Fibroblast of peridontal ligament (primary cell): ENCODE results near the gene CHD3.
"Not testable (repeated sequence)": the region's sequence is repeated elsewhere in the genome, so short reads cannot be mapped to it uniquely, and the experiment has no call there.

Experiments
- DNase-seq: peaks from one replicate; pipeline ENCODE4 v3.0.0-alpha.2; 2010; ENCODE audit errors: extremely low read depth

Gene CHD3

DNA sequence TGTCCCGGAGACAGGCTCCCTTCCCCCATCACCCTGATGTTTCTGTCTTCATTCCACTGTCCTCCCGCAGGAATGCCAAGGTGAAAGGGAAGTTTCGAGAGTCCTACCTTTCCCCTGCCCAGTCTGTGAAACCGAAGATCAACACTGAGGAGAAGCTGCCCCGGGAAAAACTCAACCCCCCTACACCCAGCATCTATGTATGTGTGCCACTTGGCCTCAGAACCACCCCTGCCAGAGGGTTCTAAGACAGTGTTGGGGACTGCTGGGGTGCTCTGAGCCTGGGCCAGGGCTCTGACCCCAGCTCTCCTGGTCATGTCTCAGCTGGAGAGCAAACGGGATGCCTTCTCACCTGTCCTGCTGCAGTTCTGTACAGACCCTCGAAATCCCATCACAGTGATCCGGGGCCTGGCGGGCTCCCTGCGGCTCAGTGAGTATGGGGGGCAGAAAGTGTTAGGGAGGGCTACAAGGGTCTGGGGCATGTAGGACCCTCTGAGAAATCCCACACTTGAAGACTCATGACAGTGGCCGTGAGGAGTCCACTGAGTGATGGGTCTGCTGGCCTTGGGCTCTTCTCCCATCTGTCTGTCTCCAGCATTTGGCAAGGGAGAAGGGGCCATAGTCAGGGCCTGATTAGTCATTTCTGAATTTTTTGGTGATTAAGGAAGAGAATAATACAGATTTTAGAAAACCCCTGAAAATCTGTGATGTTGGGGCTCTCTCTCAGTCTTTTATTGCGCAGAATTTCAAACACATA lies 38.7 kb upstream of the CHD3 start:
- no peak for DNase-seq

- DNase-seq = no peak
Observed at GRCh38 chr17:7850701-7851437, 37.7 kb upstream of the CHD3 start.

DNA sequence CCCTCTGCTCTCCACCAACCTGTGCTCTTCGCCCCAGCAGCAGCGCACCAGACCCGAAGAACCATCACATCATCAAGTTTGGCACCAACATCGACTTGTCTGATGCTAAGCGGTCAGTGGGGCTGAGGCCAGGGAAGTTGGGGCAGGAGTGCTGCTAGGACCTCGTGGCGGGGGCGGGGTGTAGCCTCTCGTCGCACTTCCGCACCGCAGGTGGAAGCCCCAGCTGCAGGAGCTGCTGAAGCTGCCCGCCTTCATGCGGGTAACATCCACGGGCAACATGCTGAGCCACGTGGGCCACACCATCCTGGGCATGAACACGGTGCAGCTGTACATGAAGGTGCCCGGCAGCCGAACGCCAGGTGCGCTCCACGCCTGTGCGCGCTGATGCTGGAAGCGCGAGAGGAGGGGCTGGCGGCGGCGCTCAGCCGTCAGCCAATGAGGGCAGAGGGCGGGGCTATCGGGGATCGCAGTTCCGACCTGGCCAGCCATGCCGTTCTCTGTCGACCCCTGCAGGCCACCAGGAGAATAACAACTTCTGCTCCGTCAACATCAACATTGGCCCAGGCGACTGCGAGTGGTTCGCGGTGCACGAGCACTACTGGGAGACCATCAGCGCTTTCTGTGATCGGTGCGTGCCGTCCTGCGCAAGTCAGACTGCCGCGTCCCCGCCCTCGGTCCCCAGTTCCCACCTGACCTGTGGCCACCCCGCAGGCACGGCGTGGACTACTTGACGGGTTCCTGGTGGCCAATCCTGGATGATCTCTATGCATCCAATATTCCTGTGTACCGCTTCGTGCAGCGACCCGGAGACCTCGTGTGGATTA lies 36.9 kb upstream of the CHD3 start:
- DNase-seq = peak; percentile 77

DNA sequence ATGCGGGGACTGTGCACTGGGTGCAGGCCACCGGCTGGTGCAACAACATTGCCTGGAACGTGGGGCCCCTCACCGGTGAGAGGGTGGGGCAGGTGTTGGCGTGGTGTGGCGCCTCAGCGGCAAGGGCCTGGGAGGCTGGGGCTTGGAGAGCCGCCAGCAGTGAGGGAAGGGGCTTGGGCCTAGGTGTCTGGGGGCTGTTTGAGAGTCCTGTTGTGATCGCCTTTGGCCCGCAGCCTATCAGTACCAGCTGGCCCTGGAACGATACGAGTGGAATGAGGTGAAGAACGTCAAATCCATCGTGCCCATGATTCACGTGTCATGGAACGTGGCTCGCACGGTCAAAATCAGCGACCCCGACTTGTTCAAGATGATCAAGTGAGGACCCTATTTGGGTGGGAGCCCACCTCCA lies 36.3 kb upstream of the CHD3 start:
- no peak for DNase-seq

GRCh38 chr17:7852919-7853690 lies 35.5 kb upstream of the CHD3 start:
- no peak for DNase-seq

- no peak for DNase-seq
Observed at GRCh38 chr17:7853691-7854038, 34.9 kb upstream of the CHD3 start.

- DNase-seq = no peak
Observed at GRCh38 chr17:7854078-7854777, 34.4 kb upstream of the CHD3 start.

GRCh38 chr17:7854851-7855659 lies 33.5 kb upstream of the CHD3 start, which contains the start of gene TMEM88:
TSS of gene TMEM88 (plus strand) at chr17:7855066. CDS start at chr17:7855075, 9 bp downstream.
- no peak for DNase-seq

- DNase-seq = no peak
Observed at GRCh38 chr17:7855660-7856010, 33.0 kb upstream of the CHD3 start.

DNA sequence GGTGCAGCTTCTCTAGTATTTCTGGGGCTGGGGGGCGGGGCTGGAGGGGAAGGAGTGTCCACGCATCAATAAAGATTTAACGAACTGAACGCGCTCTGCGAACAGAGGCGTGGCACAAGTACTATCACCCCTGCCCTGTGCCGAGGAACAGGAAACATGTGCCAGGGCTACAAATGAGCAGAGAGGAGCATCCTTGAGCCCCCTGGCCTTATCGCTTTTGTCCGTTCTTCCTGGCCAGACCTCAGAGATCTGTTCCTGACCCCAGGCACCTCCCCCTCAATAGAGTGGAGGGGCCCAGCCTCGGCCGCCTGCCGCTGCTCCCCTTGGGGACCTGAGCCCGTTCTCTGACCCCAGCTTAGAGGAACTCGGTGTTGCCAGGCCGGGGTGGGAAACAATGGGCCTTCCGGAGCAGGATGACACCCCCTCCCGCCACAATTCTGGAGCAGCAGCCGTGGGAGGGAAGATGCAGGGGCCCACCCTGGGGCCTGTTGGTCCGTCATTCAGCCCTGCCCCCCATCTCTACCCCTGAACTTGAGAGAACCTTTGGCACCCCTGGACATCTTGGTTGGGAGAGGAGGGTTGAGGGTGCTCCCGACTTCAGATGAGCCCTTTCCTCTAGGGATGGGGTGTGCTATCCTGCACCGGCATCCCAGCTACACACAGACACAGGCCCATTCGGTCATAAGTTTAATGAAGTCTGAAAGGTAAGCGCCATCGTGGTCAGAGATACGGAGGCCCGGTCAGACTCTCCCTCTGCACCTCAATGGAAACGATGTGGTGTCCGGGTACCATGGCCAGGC lies 32.4 kb upstream of the CHD3 start:
- DNase-seq = no peak

- DNase-seq = peak; percentile 100
Observed at GRCh38 chr17:7856811-7857712, 31.5 kb upstream of the CHD3 start, which contains the start of gene NAA38. TSS of gene NAA38 (minus strand) at chr17:7857559. CDS start at chr17:7857463, 96 bp downstream.

DNA sequence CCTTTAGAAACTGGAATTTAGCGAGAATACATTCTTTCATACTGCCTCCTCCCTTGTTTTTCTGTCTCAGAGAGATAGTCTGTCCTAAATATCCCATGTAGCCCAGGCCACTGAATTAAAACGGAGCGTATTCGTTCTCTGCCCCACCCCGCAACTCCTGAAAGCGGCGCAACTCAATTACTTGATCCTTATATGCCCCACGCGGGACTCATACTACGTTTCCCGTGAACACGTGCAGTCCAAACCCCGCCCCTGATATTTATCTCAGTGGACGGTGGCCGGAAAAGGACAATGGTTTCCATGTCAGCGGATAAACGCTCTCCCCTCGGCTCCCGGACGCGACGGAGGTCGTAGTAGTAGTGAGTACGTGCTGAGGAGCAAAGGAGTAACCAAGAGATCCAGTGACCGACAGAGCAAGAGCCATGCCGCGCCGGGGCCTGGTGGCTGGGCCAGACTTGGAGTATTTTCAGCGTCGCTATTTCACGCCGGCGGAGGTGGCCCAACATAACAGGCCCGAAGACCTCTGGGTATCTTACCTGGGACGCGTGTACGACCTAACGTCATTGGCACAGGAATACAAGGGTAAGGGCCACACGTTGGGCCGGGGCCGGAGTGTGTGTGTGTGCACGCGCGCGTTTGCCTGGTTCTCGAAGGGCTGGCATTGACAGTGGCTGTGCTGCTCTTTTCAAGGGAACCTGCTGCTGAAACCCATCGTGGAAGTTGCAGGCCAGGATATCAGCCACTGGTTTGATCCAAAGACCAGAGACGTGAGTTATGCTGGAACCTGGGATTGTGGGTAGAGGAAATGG lies 30.7 kb upstream of the CHD3 start, which contains the start of gene CYB5D1:
TSS of gene CYB5D1 (plus strand) at position 291 of the 809 bp plus-strand sequence. CDS start at position 423, 132 bp downstream.
- DNase-seq = peak; percentile 95

- DNase-seq = peak; percentile 54
Observed at GRCh38 chr17:7858522-7858810, 30.1 kb upstream of the CHD3 start.

- no peak for DNase-seq
Observed at GRCh38 chr17:7859028-7859427, 29.6 kb upstream of the CHD3 start.

DNA sequence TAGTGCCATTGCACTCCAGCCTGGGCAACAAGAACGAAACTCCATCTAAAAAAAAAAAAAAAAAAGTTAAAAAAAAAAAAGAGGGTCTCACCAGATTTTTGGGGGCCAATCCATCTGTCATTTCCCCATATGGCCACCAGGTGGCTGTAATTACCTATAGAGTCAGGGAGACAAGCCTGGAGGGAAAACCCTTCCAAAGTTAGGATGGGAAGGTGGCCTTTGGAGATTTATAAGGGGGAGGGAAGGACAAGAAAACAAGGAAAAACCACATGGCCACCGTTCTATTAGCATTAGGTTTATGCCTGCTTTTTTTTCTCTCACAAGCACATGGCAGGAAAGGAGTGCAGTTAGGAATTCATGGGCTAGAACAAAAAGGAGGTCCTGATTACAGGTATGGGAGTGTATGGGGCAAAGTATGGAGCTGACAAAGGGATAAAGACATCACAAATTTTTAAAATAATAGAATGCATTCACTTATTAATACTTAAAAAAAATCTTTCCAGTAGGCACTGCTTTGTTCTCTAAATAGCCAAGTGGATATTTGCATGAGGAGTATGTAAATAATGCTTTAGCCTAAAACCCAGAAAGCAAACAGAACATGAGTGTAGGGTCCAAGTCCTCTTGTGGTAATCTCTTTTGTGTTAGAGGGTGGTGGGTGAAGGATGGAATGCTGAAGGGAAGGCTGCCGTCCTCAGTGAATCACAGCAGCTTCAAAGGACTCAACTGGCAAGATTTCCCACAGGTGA lies 25.7 kb upstream of the CHD3 start:
- DNase-seq = peak; percentile 67

- not testable (repeated sequence) for DNase-seq
Observed at GRCh38 chr17:7864384-7864783, 24.2 kb upstream of the CHD3 start.
